GM23338 (cell line): Measurements from ENCODE around the gene PERP.

Experiments
- CREB1 ChIP-seq: fragments of 250-450 bp; sonication (Bioruptor Pico); IDR thresholded peaks from 2 replicates; pipeline ENCODE4 v1.5.0; 2020; ENCODE audit warnings: low read depth, mild to moderate bottlenecking, moderate library complexity
- CTCF ChIP-seq, 2 experiments: fragments of 200-600 bp in 1 of 2; sonication (generic) in 1 of 2; conservative IDR thresholded peaks; 2 replicates each; pipeline versions ENCODE4 v1.5.1 to v1.6.1; 2016 to 2017; ENCODE audit warnings: antibody characterized with exemption in 2 of 2, low read depth in 2 of 2, mild to moderate bottlenecking in 2 of 2, moderate library complexity in 1 of 2
- EZH2 ChIP-seq: fragments of 200-600 bp; sonication (generic); IDR thresholded peaks from one replicate; pipeline ENCODE4 v1.8.0; 2017; ENCODE audit warnings: antibody characterized with exemption, mild to moderate bottlenecking, low read depth; ENCODE audit not compliant: unreplicated experiment
- EZH2phosphoT487 ChIP-seq: fragments of 200-600 bp; sonication (generic); IDR thresholded peaks from one replicate; pipeline ENCODE4 v1.8.1; 2018; ENCODE audit warnings: antibody characterized with exemption; ENCODE audit not compliant: unreplicated experiment
- JUNB ChIP-seq: IDR thresholded peaks from one replicate; pipeline ENCODE4 v1.6.1; 2016; ENCODE audit warnings: antibody characterized with exemption; ENCODE audit not compliant: unreplicated experiment
- POLR2AphosphoS5 ChIP-seq: IDR thresholded peaks from 2 replicates; pipeline ENCODE4 v1.6.1; 2016; ENCODE audit warnings: antibody characterized with exemption, low read depth
- REST ChIP-seq: IDR thresholded peaks from one replicate; pipeline ENCODE4 v1.6.1; 2018; ENCODE audit warnings: antibody characterized with exemption; ENCODE audit not compliant: unreplicated experiment
- ZNF114 ChIP-seq: fragments of 250-450 bp; sonication (Bioruptor Pico); IDR thresholded peaks from 2 replicates; pipeline ENCODE4 v1.5.0; 2020; ENCODE audit warnings: mild to moderate bottlenecking, moderate library complexity
- ZNF331 ChIP-seq: fragments of 250-450 bp; sonication (Bioruptor Pico); IDR thresholded peaks from 2 replicates; pipeline ENCODE4 v1.5.0; 2020; ENCODE audit warnings: low read depth, mild to moderate bottlenecking, moderate library complexity

DNA sequence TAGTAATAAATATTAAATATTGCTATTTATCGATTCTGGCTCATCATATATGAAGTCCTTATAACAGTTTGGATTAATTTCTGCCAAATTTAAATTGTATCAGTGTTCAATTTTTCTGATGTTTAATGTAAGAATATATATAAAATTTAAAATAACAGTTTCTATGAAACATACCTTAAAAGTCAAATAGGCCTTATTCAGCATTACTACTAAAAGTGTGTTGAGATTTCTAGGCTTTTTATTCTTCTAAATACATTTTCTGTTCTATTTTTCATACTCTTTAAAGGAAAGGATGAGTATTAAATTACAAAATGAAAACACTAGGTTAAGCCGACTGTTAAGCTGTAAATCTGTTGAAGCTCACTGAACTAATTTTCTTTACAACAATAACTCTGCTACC, 13.6 kb downstream of the PERP start:
- TF ChIP-seq JUNB, result no peak
- TF ChIP-seq CTCF (conservative IDR thresholded peaks at IDR 0.05; ENCODE audit: low read depth in 2 of 2), result no peak
- TF ChIP-seq EZH2, result no peak
- no peak for TF ChIP-seq POLR2AphosphoS5
- TF ChIP-seq REST, result no peak
- TF ChIP-seq ZNF114 (CRISPR knock-in tag), result no peak
- no peak for TF ChIP-seq ZNF331 (CRISPR knock-in tag)
- no peak for TF ChIP-seq CREB1
- TF ChIP-seq EZH2phosphoT487, result no peak
